Measurements from ENCODE around the gene MAD1L1. TPM values are rescaled to one million over a fixed set of nuclear protein-coding genes. Genes with fewer than 3 reads are reported as not detected.

Gene MAD1L1
- total and polyA plus RNA-seq, 2 of the 13 experiments (the other 11 are each of a cell fraction or from before 2014, with no cell fraction given), result 17.4 to 64.7 TPM

GRCh38 chr7:1894906-1895663, 337.7 kb downstream of the MAD1L1 start:
- no peak for FAIRE-seq
- DNase-seq (ENCODE audit: low spot score), result no peak
- ATAC-seq, result no peak
- Histone ChIP-seq H3K27ac (ENCODE audit: extremely low read length, insufficient read depth, low read length) (no peak overlapping the region), H3K79me2 (ENCODE audit: insufficient read depth, low read length) (no peaks in the 10 kb centered on the region), H4K20me1 (ENCODE audit: insufficient read depth, low read length) (no peaks in the 10 kb centered on the region), H3K9me3 (ENCODE audit: low read length) (no peaks in the 10 kb centered on the region), H3K36me3 (replicated peaks in 1 of 2; ENCODE audit: control insufficient read depth in 1 of 2, insufficient read depth in 2 of 2, low read length in 2 of 2) (peaks cover 9 to 11% of the 10 kb centered on the region in 2 experiments; a peak in 3 of 5 replicates), H3K4me1 (ENCODE audit: insufficient read depth, low read length) (0 out of 2 replicates have a peak, but pooled peaks cover 7% of the 10 kb centered on the region), H3K9ac (ENCODE audit: insufficient read depth, low read depth, low read length) (no peak overlapping the region), H3K27me3 (ENCODE audit: control insufficient read depth in 1 of 2, insufficient read depth in 2 of 2, low read length in 2 of 2) (no peaks in the 10 kb centered on the region), H2AFZ (ENCODE audit: low read length) (no peak overlapping the region), H3K4me3 (replicated peaks in 1 of 3; ENCODE audit: insufficient read depth in 1 of 3, low read depth in 2 of 3, low read length in 3 of 3) (no peak overlapping the region), H3K4me2 (ENCODE audit: low read depth, low read length) (no peak overlapping the region)
- TF ChIP-seq MXI1 (IDR thresholded peaks at IDR 0.05; ENCODE audit: borderline replicate concordance, low read depth, low read length) (no peak), ZNF720 (CRISPR knock-in tag; IDR thresholded peaks at IDR 0.05) (no peak), HMG20B (CRISPR knock-in tag; conservative IDR thresholded peaks at IDR 0.05) (no peak), DRAP1 (CRISPR knock-in tag; IDR thresholded peaks at IDR 0.05) (no peak), ARNT2 (CRISPR knock-in tag; IDR thresholded peaks at IDR 0.05; ENCODE audit: low read depth) (no peak), PRPF4 (IDR thresholded peaks at IDR 0.05; ENCODE audit: low read depth, low read length, poor library complexity, severe bottlenecking) (no peak), U2AF2 (IDR thresholded peaks at IDR 0.05; ENCODE audit: low read depth, low read length) (no peak), ZFAT (CRISPR knock-in tag; conservative IDR thresholded peaks at IDR 0.05) (no peak), ZNF552 (CRISPR knock-in tag; IDR thresholded peaks at IDR 0.05; ENCODE audit: borderline replicate concordance) (no peak), ZHX2 (IDR thresholded peaks at IDR 0.05; ENCODE audit: low read depth) (no peak), ZHX2 (CRISPR knock-in tag; IDR thresholded peaks at IDR 0.05; ENCODE audit: borderline replicate concordance) (no peak), TP53 (CRISPR knock-in tag; conservative IDR thresholded peaks at IDR 0.05) (no peak), FOXO1 (CRISPR knock-in tag; IDR thresholded peaks at IDR 0.05) (no peak), ZNF619 (CRISPR knock-in tag; IDR thresholded peaks at IDR 0.05) (no peak), ZMYM3 (CRISPR knock-in tag; IDR thresholded peaks at IDR 0.05) (no peak), TGIF2 (CRISPR knock-in tag; IDR thresholded peaks at IDR 0.05) (no peak), ZNF343 (CRISPR knock-in tag; IDR thresholded peaks at IDR 0.05) (no peak), HDAC6 (IDR thresholded peaks at IDR 0.05; ENCODE audit: low read depth, low read length) (no peak), IKZF4 (CRISPR knock-in tag; IDR thresholded peaks at IDR 0.05; ENCODE audit: borderline replicate concordance, low read depth, not compliant biosample characterization) (no peak), ZNF329 (CRISPR knock-in tag; IDR thresholded peaks at IDR 0.05; ENCODE audit: low read depth) (no peak), RARG (CRISPR knock-in tag; IDR thresholded peaks at IDR 0.05; ENCODE audit: low read depth) (no peak)
- no TSS peak for BruUV-seq (replicated peaks)
- WGBS (ENCODE audit: low lambda C conversion rate), result 90% methylated on average over 11 of the region's 15 CpGs
- in situ Hi-C loops (cut with HindIII; ENCODE audit: extremely low pct_ligation_motif_present, low pct_unique_long_range_greater_than_20kb) (no loop called here), intact Hi-C loops (cut with micrococcal nuclease; ENCODE audit: unreplicated experiment) (no loop called here)
- ChIA-PET POLR2A (no interaction called here), CTCF (ENCODE audit: low intra/inter-chr PET ratio, low total read pairs) (no interaction called here)

All from HepG2 (cell line).